Stomach (tissue), 9 donors: Measurements from ENCODE around the gene SMAD3. TPM values are rescaled to one million over a fixed set of nuclear protein-coding genes. Genes with fewer than 3 reads are reported as not detected.

ENCODE experiments used
- DNase-seq, 2 donors: peaks; one replicate each; pipeline versions ENCODE4 v3.0.0 to v3.0.0-alpha.2; 2013 to 2019
- H3K27ac ChIP-seq, 5 donors: fragments of 200-600 bp in 4 of 5; sonication (generic) in 4 of 5; one replicate each; pipeline ENCODE4 v1.5.1; 2013 to 2019; ENCODE audit warnings: mild to moderate bottlenecking in 1 of 5, moderate library complexity in 1 of 5
- H3K27me3 ChIP-seq, 3 donors: fragments of 200-600 bp; sonication (generic); one replicate each; pipeline ENCODE4 v1.5.1; 2017 to 2019; ENCODE audit warnings: mixed run types in 1 of 3
- H3K36me3 ChIP-seq, 4 donors: fragments of 200-600 bp; sonication (generic); 1 replicate in 3 of 4; 2 replicates in 1 of 4; pipeline ENCODE4 v1.5.1; 2016 to 2019
- H3K4me1 ChIP-seq, 4 donors: fragments of 200-600 bp; sonication (generic); one replicate each; pipeline ENCODE4 v1.5.1; 2016 to 2019
- H3K4me3 ChIP-seq, 4 donors: fragments of 200-600 bp; sonication (generic) in 3 of 4; one replicate each; pipeline ENCODE4 v1.5.1; 2016 to 2019; ENCODE audit warnings: mild to moderate bottlenecking in 1 of 4
- H3K9me3 ChIP-seq, 4 donors: fragments of 200-600 bp; sonication (generic); one replicate each; pipeline ENCODE4 v1.5.1; 2016 to 2019
- EP300 ChIP-seq: sonication (generic); formaldehyde crosslinking; IDR thresholded peaks from one replicate; pipeline ENCODE4 v1.6.1; 2017; ENCODE audit warnings: antibody characterized with exemption
- POLR2A ChIP-seq, 4 donors: fragments of 450-650 bp; IDR thresholded peaks; one replicate each; pipeline ENCODE4 v1.6.1; 2016; ENCODE audit warnings: antibody characterized with exemption in 4 of 4, control low read depth in 2 of 4, mild to moderate bottlenecking in 1 of 4, moderate library complexity in 1 of 4
- POLR2AphosphoS5 ChIP-seq, 3 donors: sonication (generic); formaldehyde crosslinking; IDR thresholded peaks; one replicate each; pipeline ENCODE4 v1.6.1; 2016; ENCODE audit warnings: antibody characterized with exemption in 3 of 3
- WGBS, 5 donors: extraction: QIAGEN DNeasy Blood & Tissue Kit in 3 of 5; methylation state at CpG; one replicate each; pipeline versions ENCODE4 v1.1.5 to v1.1.7; 2013 to 2018; 5-methylcytosine and 5-hydroxymethylcytosine counted together
- intact Hi-C: fragments of 100-400 bp; cut with DNase I; formaldehyde crosslinking; loops from one replicate; pipeline ENCODE4 v1.15.1; 2023; ENCODE audit warnings: low total_unique reads
- polyA plus RNA-seq, 3 donors: library from polyadenylated mRNA; stranded (reverse); fragments of 200-250 nt; gene quantifications; one replicate each; pipeline ENCODE4 v1.2.3, GENCODE V29; 2013
- total RNA-seq, 5 donors: library from RNA; depleted of rRNA; stranded (reverse); fragments of >200 nt; gene quantifications; one replicate each; pipeline versions ENCODE4 v1.1.0 to v1.2.3, GENCODE V29; 2014 to 2016
- TF ChIP-seq, protein P1 (sequence below), 7 experiments: fragments of 450-650 bp in 4 of 7; fragments of 200-600 bp in 3 of 7; sonication (generic) in 3 of 7; IDR thresholded peaks; one replicate each; pipeline ENCODE4 v1.5.1; 2016 to 2019; ENCODE audit warnings: antibody characterized with exemption in 7 of 7, control low read depth in 2 of 7, mild to moderate bottlenecking in 1 of 7
- donor health status: healthy with polysubstance abuse.
- donor health status: Bipolar disorder and iron deficiency.
- donor health status: healthy.

Gene SMAD3
- total and polyA plus RNA-seq, 8 donors, result 6.8 to 103 (median 27.5) TPM

DNA sequence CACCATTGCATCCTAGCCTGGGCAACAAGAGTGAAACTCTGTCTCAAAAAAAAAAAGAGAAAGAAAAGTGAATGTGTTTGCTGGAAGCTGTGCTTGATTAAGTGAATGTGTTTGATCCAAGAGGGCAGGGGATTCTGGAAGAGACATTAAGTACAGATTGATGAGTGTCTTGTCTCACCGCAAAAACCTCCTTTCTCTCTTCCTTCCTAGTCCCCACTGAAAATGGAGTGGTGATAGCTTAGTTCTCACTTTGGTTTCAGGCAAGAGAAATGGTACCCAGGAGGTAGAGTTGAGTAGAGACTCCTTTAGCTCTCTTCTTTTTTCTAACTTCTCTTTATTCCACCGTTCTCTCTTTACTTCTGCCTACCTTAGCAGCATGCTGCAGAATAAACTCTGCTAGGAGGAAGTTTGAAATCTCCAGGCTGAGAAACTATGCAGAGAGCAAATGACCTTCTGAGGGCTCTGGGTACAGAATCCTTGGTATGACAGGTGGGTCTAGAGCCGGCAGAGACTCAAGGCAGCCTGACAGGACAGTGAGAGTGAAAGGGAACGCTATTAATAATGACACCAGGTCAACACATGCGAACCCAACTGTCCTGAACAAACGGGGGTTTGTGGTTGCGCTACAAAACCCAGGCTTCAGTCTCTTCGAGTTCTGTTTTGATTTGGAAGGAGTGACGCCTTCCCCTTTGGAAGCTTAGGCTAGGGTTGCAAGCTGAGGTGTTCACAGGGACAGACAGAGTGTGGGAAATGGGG, 74.9 kb downstream of the SMAD3 start:
- no peak overlapping the region for H3K4me3 ChIP-seq
- intact Hi-C loops, result no loop called here
- WGBS, 5 donors, result 67 to 72% (median 70%) methylated on average over 9 of the region's 9 CpGs
- H3K9me3 ChIP-seq, result no peaks in the 10 kb centered on the region
- no peak for DNase-seq
- peak overlapping the region in 1 of 5 donors; percentile 10 for H3K27ac ChIP-seq
- peaks cover 60 to 96% (median 86%) of the 10 kb centered on the region in 4 donors for H3K4me1 ChIP-seq
- TF ChIP-seq EP300, result no peak
- TF ChIP-seq POLR2AphosphoS5 (IDR thresholded peaks at IDR 0.05), result no peak
- no peak for TF ChIP-seq POLR2A (IDR thresholded peaks at IDR 0.05)
- TF ChIP-seq, protein P1, sequence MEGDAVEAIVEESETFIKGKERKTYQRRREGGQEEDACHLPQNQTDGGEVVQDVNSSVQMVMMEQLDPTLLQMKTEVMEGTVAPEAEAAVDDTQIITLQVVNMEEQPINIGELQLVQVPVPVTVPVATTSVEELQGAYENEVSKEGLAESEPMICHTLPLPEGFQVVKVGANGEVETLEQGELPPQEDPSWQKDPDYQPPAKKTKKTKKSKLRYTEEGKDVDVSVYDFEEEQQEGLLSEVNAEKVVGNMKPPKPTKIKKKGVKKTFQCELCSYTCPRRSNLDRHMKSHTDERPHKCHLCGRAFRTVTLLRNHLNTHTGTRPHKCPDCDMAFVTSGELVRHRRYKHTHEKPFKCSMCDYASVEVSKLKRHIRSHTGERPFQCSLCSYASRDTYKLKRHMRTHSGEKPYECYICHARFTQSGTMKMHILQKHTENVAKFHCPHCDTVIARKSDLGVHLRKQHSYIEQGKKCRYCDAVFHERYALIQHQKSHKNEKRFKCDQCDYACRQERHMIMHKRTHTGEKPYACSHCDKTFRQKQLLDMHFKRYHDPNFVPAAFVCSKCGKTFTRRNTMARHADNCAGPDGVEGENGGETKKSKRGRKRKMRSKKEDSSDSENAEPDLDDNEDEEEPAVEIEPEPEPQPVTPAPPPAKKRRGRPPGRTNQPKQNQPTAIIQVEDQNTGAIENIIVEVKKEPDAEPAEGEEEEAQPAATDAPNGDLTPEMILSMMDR (IDR thresholded peaks at IDR 0.05), result no peak
- no peaks in the 10 kb centered on the region for H3K36me3 ChIP-seq
- no peaks in the 10 kb centered on the region for H3K27me3 ChIP-seq

GRCh38 chr15:67142092-67142766, 76.8 kb downstream of the SMAD3 start:
- intact Hi-C loops, result no loop called here
- Histone ChIP-seq H3K9me3 (no peaks in the 10 kb centered on the region), H3K4me1 (peaks cover 67 to 96% (median 91%) of the 10 kb centered on the region in 4 donors), H3K4me3 (no peak overlapping the region), H3K36me3 (no peaks in the 10 kb centered on the region), H3K27ac (no peak overlapping the region), H3K27me3 (no peaks in the 10 kb centered on the region)
- no peak for DNase-seq
- 74 to 87% (median 85%) methylated on average over 7 of the region's 7 CpGs for WGBS, 5 donors
- TF ChIP-seq POLR2A (IDR thresholded peaks at IDR 0.05) (no peak), POLR2AphosphoS5 (IDR thresholded peaks at IDR 0.05) (no peak), EP300 (no peak)
- TF ChIP-seq, protein P1 (IDR thresholded peaks at IDR 0.05), result no peak

GRCh38 chr15:67142767-67143100, 77.3 kb downstream of the SMAD3 start:
- Histone ChIP-seq H3K4me1 (peaks cover 67 to 96% (median 91%) of the 10 kb centered on the region in 4 donors), H3K4me3 (no peak overlapping the region), H3K36me3 (no peaks in the 10 kb centered on the region), H3K27ac (no peak overlapping the region), H3K9me3 (no peaks in the 10 kb centered on the region), H3K27me3 (no peaks in the 10 kb centered on the region)
- intact Hi-C loops, result no loop called here
- no peak for TF ChIP-seq POLR2A (IDR thresholded peaks at IDR 0.05)
- TF ChIP-seq EP300, result no peak
- TF ChIP-seq POLR2AphosphoS5 (IDR thresholded peaks at IDR 0.05), result no peak
- TF ChIP-seq, protein P1 (IDR thresholded peaks at IDR 0.05), result no peak
- DNase-seq, result no peak
- WGBS, 5 donors, result 49 to 80% (median 75%) methylated on average over 6 of the region's 6 CpGs

DNA sequence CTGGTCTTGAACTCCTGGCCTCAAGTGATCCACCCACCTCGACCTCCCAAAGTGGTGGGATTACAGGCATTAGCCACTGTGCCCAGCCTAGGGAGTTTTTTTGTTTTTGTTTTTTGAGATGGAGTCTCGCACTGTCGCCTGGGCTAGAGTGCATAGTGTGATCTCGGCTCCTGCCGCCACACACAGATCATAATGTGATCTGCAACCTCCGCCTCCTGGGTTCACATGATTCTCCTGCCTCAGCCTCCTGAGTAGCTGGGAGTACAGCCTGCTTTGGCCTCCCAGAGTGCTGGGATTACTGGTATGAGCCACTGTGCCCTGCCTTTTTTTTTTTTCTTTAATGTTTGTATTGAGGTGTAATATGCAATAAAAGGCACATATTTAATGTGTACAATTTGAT, 78.2 kb downstream of the SMAD3 start:
- 93 to 98% (median 97%) methylated on average over 6 of the region's 6 CpGs for WGBS, 5 donors
- Histone ChIP-seq H3K4me3 (no peak overlapping the region), H3K9me3 (no peaks in the 10 kb centered on the region), H3K36me3 (no peaks in the 10 kb centered on the region), H3K27me3 (no peaks in the 10 kb centered on the region), H3K27ac (peak overlapping the region in 1 of 5 donors; percentile 8), H3K4me1 (peaks cover 67 to 96% (median 92%) of the 10 kb centered on the region in 4 donors)
- intact Hi-C loops, result no loop called here
- DNase-seq, result no peak
- TF ChIP-seq EP300 (no peak), POLR2A (IDR thresholded peaks at IDR 0.05) (no peak), POLR2AphosphoS5 (IDR thresholded peaks at IDR 0.05) (no peak)
- TF ChIP-seq, protein P1 (IDR thresholded peaks at IDR 0.05), result no peak
